OCI-LY3 (cell line): Measurements from ENCODE around the gene CAMTA1.

ENCODE experiments used
- H2AFZ ChIP-seq: fragments of 200-600, 300-600 bp; shearing (Covaris generic); 2 replicates; pipeline ENCODE4 v1.6.0; 2014; ENCODE audit warnings: antibody characterized with exemption, low read depth, low read length
- H3K27ac ChIP-seq: fragments of 200-600, 300-600 bp; sonication (generic); 2 replicates; pipeline ENCODE4 v1.5.1; 2014; ENCODE audit warnings: mild to moderate bottlenecking, low read length, moderate library complexity, mixed read lengths
- H3K27me3 ChIP-seq: fragments of 200-600, 300-600 bp; sonication (generic); 2 replicates; pipeline ENCODE4 v1.6.1; 2014; ENCODE audit warnings: low read depth, low read length, mixed read lengths
- H3K36me3 ChIP-seq: fragments of 200-600, 300-600 bp; sonication (generic); replicated peaks from 2 replicates; pipeline ENCODE3; 2014; ENCODE audit warnings: low read depth, low read length, mixed read lengths
- H3K4me1 ChIP-seq: fragments of 300-600, 200-600 bp; sonication (generic); 2 replicates; pipeline ENCODE4 v1.6.1; 2014; ENCODE audit warnings: low read length, mixed read lengths
- H3K4me2 ChIP-seq: fragments of 200-600, 300-600 bp; sonication (generic); 2 replicates; pipeline ENCODE4 v1.6.1; 2014; ENCODE audit warnings: low read length, mixed read lengths
- H3K4me3 ChIP-seq: fragments of 300-600, 200-600 bp; sonication (generic); 2 replicates; pipeline ENCODE4 v1.5.1; 2014; ENCODE audit warnings: antibody characterized with exemption, mild to moderate bottlenecking, low read length, moderate library complexity
- H3K79me2 ChIP-seq: fragments of 300-600, 200-600 bp; shearing (Covaris generic); 2 replicates; pipeline ENCODE4 v1.6.1; 2014; ENCODE audit warnings: mild to moderate bottlenecking, low read length, mixed read lengths
- H3K9ac ChIP-seq: fragments of 300-600, 200-600 bp; shearing (Covaris generic); 2 replicates; pipeline ENCODE4 v1.6.0; 2014; ENCODE audit warnings: mild to moderate bottlenecking, low read length, moderate library complexity
- H3K9me3 ChIP-seq: fragments of 200-600, 300-600 bp; shearing (Covaris generic); 2 replicates; pipeline ENCODE4 v1.6.1; 2014; ENCODE audit warnings: low read length, mixed read lengths; ENCODE audit not compliant: insufficient read depth
- H4K20me1 ChIP-seq: fragments of 200-600, 300-600 bp; sonication (generic); 2 replicates; pipeline ENCODE4 v1.6.1; 2016; ENCODE audit warnings: low read length, mixed read lengths; ENCODE audit not compliant: insufficient read depth
- CTCF ChIP-seq: fragments of 200-600, 300-600 bp; sonication (generic); IDR thresholded peaks from 2 replicates; pipeline ENCODE4 v1.5.1; 2014; ENCODE audit warnings: antibody characterized with exemption, low read length, low read depth
- EZH2phosphoT487 ChIP-seq: fragments of 200-600 bp; shearing (Covaris generic); IDR thresholded peaks from 2 replicates; pipeline ENCODE4 v1.6.1; 2018; ENCODE audit warnings: antibody characterized with exemption, mixed run types, low read depth

CAMTA1 gene

GRCh38 chr1:6868660-6869380 is 83.6 kb downstream of the CAMTA1 start:
- H3K79me2 ChIP-seq, result peaks cover 16% of the 10 kb centered on the region
- H3K27ac ChIP-seq, result no peak overlapping the region
- no peak for TF ChIP-seq CTCF
- no peak for TF ChIP-seq EZH2phosphoT487
- H3K9me3 ChIP-seq, result no peaks in the 10 kb centered on the region
- H4K20me1 ChIP-seq, result 0 out of 2 replicates have a peak, but pooled peaks cover 2% of the 10 kb centered on the region
- H3K9ac ChIP-seq, result no peak overlapping the region
- no peak overlapping the region for H2AFZ ChIP-seq
- no peaks in the 10 kb centered on the region for H3K27me3 ChIP-seq
- H3K36me3 ChIP-seq, result no peaks in the 10 kb centered on the region
- H3K4me3 ChIP-seq, result no peak overlapping the region
- H3K4me2 ChIP-seq, result no peak overlapping the region
- H3K4me1 ChIP-seq, result peaks cover 3% of the 10 kb centered on the region; the same call in 1 of the 2 replicates

GRCh38 chr1:6869545-6869944 is 84.3 kb downstream of the CAMTA1 start:
- Histone ChIP-seq H3K79me2 (peaks cover 16% of the 10 kb centered on the region), H3K4me2 (no peak overlapping the region), H3K27ac (no peak overlapping the region)

GRCh38 chr1:6870086-6870485 is 84.8 kb downstream of the CAMTA1 start:
- H4K20me1 ChIP-seq, result 0 out of 2 replicates have a peak, but pooled peaks cover 2% of the 10 kb centered on the region
- peaks cover 16% of the 10 kb centered on the region for H3K79me2 ChIP-seq
- H3K27ac ChIP-seq, result no peak overlapping the region
- H3K4me2 ChIP-seq, result no peak overlapping the region
- no peak overlapping the region for H3K9ac ChIP-seq
- TF ChIP-seq EZH2phosphoT487 (no peak), CTCF (no peak)
- H3K9me3 ChIP-seq, result no peaks in the 10 kb centered on the region
- no peaks in the 10 kb centered on the region for H3K36me3 ChIP-seq
- no peak overlapping the region for H3K4me3 ChIP-seq
- H3K4me1 ChIP-seq, result peaks cover 3% of the 10 kb centered on the region; the same call in 1 of the 2 replicates
- no peak overlapping the region for H2AFZ ChIP-seq
- H3K27me3 ChIP-seq, result no peaks in the 10 kb centered on the region

More at GRCh38 chr1:6869545-6869944, 84.3 kb downstream of the CAMTA1 start:
- Histone ChIP-seq H3K9ac (no peak overlapping the region), H4K20me1 (0 out of 2 replicates have a peak, but pooled peaks cover 2% of the 10 kb centered on the region), H3K4me3 (no peak overlapping the region), H3K4me1 (peaks cover 3% of the 10 kb centered on the region; the same call in 1 of the 2 replicates), H3K36me3 (no peaks in the 10 kb centered on the region), H2AFZ (no peak overlapping the region), H3K27me3 (no peaks in the 10 kb centered on the region), H3K9me3 (no peaks in the 10 kb centered on the region)
- TF ChIP-seq EZH2phosphoT487, result no peak
- TF ChIP-seq CTCF, result no peak

- TF ChIP-seq CTCF, result no peak
- no peak for TF ChIP-seq EZH2phosphoT487
- no peak overlapping the region for H3K27ac ChIP-seq
- H3K9ac ChIP-seq, result no peak overlapping the region
- H3K4me2 ChIP-seq, result no peak overlapping the region
- no peak overlapping the region for H3K4me3 ChIP-seq
- H3K79me2 ChIP-seq, result peaks cover 16% of the 10 kb centered on the region
- no peak overlapping the region for H2AFZ ChIP-seq
- peaks cover 3% of the 10 kb centered on the region; the same call in 1 of the 2 replicates for H3K4me1 ChIP-seq
- H4K20me1 ChIP-seq, result 0 out of 2 replicates have a peak, but pooled peaks cover 2% of the 10 kb centered on the region
- no peaks in the 10 kb centered on the region for H3K9me3 ChIP-seq
- H3K27me3 ChIP-seq, result no peaks in the 10 kb centered on the region
- no peaks in the 10 kb centered on the region for H3K36me3 ChIP-seq
Measured at GRCh38 chr1:6870571-6870970, 85.3 kb downstream of the CAMTA1 start.
